GM12892 (cell line): Measurements from ENCODE around the gene TMEM221.

Experiments
- DNase-seq: peaks from one replicate; pipeline ENCODE4 v3.0.0; 2011; ENCODE audit not compliant: insufficient read length
- FAIRE-seq: peaks from 2 replicates; lab custom pipeline; 2011; peaks lifted over from hg19 to GRCh38; lab: Jason Lieb, UNC
- POLR2A ChIP-seq: IDR thresholded peaks from 2 replicates; pipeline ENCODE4 v1.6.1; 2011; ENCODE audit warnings: low read depth, low read length, control low read depth
- POLR2AphosphoS5 ChIP-seq: IDR thresholded peaks from 2 replicates; pipeline ENCODE4 v1.6.1; 2011; ENCODE audit warnings: low read depth, low read length, control low read depth
- TAF1 ChIP-seq: IDR thresholded peaks from 2 replicates; pipeline ENCODE4 v1.6.1; 2011; ENCODE audit warnings: low read depth, mild to moderate bottlenecking, control low read depth, low read length, borderline replicate concordance

Gene TMEM221

DNA sequence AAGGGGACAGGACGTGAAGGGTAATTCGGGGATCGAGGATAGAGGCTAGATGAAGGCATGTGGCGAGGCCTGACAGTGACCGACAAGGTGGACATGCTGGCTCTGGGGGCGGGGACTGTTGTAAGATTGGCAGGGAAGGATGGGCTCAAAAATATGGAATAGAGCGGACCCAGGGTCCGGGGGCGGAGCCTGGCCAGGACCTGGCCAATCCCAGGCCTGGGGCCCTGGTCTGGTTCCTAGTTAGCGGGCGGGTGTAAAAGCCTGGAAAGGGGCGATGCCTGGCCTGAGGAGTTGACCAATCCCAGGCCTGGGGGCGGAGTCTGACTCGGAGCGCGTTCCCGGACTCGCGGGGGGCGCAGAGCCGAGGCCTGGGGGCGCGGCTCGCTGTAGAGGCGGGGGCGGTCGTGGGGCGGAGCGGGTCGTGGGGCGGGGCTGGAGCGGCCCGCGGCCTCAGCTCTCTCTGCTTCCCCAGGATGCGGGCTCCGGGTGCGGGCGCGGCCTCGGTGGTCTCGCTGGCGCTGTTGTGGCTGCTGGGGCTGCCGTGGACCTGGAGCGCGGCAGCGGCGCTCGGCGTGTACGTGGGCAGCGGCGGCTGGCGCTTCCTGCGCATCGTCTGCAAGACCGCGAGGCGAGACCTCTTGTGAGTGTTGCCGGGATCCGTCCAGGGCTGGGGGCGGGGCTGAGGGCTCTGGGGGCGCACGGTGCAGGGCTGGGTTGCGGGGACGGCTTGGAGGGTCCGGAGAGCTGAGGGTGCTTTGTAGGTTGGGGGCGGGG lies 21.8 kb upstream of the TMEM221 start, which contains the start of gene SLC27A1:
TSS of gene SLC27A1 (plus strand) at position 457 of the 774 bp plus-strand sequence. CDS start at position 474, 17 bp downstream.
- FAIRE-seq, result peak; percentile 92
- peak; percentile 85 for DNase-seq
- TF ChIP-seq POLR2A (no peak; the same call in 1 of the 2 replicates), POLR2AphosphoS5 (no peak), TAF1 (no peak)

- TF ChIP-seq TAF1, result no peak
- no peak for TF ChIP-seq POLR2A
- TF ChIP-seq POLR2AphosphoS5, result no peak
- FAIRE-seq (no peak), DNase-seq (peak; percentile 67)
These were observed 21.1 kb upstream of the TMEM221 start for GRCh38 chr19:17469481-17470067.

GRCh38 chr19:17469092-17469480 lies 20.6 kb upstream of the TMEM221 start:
- TF ChIP-seq POLR2AphosphoS5, result no peak
- TF ChIP-seq POLR2A, result no peak
- TF ChIP-seq TAF1, result no peak
- FAIRE-seq, result no peak
- no peak for DNase-seq

GRCh38 chr19:17468302-17469091 lies 20.0 kb upstream of the TMEM221 start:
- DNase-seq, result no peak
- no peak for FAIRE-seq
- no peak for TF ChIP-seq POLR2AphosphoS5
- TF ChIP-seq POLR2A, result no peak
- TF ChIP-seq TAF1, result no peak

GRCh38 chr19:17467471-17468301 lies 19.2 kb upstream of the TMEM221 start:
- TF ChIP-seq POLR2AphosphoS5 (no peak), TAF1 (no peak), POLR2A (no peak)
- DNase-seq, result no peak
- no peak for FAIRE-seq

DNA sequence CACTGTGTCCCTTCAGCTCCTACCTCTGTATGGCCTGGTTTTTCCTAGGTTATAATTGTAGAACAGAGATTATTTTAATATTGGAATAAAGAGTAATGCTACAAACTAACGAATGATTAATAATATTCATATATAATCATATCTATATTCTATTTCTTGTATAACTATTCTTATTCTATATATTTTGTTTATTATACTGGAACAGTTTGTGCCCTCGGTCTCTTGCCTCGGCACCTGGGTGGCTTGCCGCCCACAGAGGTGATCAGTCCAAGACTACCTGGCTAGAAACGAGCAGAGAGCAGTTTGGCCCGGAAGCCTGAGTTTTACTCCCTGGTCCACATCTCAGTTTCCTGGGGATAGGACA lies 18.0 kb upstream of the TMEM221 start:
- no peak for FAIRE-seq
- no peak for TF ChIP-seq POLR2AphosphoS5
- TF ChIP-seq TAF1, result no peak
- no peak for TF ChIP-seq POLR2A
- no peak for DNase-seq

DNA sequence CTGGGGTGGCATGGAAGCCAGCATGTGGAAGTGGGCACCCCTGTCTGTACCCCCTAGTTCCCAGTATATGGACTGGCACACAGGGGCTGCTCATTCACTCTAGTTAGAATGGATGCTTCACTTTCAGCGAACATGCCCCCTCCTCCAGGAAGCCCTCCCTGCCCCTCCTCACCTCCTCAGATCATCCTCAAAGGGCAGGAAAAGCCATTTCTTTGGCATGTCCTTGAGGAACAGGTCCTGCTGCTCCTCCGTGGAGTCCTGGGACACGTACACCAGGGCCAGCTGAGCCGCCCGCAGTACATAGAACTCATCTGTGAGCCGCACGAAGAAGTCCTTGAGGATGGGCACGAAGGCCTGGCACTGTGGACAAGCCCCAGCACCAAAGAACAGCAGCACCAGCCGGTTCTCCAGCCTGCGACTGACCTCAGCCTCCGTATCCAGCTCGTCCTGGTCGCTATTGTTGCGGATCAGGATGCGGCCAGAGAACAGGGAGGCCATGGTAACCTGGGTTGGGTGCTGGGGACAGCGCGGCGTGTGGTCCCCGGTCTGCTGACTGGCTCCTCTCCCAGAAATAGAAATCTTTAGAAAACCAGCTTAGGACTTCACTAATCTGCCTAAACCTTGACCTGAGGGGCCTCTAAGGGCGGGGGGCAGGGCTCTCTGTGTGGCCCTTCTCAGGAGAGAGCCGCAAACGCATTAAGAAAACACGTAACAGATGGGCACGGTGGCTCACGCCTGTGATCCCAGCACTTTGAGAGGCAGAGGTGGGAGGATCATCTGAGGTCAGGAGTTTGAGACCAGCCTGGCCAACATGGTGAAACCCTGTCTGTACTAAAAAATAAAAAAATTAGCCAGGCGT lies 12.1 kb upstream of the TMEM221 start, which contains the start of gene NXNL1:
TSS of gene NXNL1 (minus strand) at position 555 of the 859 bp plus-strand sequence. CDS start at position 498, 57 bp downstream.
- TF ChIP-seq POLR2AphosphoS5, result no peak
- TF ChIP-seq TAF1, result no peak
- no peak for TF ChIP-seq POLR2A
- no peak for DNase-seq
- no peak for FAIRE-seq

DNA sequence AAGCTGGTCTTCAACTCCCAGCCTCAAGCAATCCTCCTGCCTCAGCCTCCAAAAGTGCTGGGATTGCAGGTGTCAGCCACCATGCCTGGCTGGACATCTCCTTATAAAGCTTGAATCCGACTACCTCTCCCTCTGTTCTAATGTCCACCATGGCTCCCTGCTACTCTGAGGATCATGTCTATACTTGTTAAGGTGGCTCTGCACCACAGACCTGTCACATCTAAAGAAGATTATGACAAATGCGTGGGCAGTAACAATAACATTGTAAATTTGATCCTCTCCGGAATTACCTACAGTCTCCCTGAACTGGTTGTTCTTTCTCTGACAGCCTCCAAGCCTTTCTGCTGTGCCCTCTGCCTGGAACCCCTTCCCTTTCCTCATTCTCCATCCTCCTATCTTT lies 10.5 kb upstream of the TMEM221 start:
- no peak for FAIRE-seq
- no peak for DNase-seq
- no peak for TF ChIP-seq POLR2A
- TF ChIP-seq TAF1, result no peak
- no peak for TF ChIP-seq POLR2AphosphoS5

DNA sequence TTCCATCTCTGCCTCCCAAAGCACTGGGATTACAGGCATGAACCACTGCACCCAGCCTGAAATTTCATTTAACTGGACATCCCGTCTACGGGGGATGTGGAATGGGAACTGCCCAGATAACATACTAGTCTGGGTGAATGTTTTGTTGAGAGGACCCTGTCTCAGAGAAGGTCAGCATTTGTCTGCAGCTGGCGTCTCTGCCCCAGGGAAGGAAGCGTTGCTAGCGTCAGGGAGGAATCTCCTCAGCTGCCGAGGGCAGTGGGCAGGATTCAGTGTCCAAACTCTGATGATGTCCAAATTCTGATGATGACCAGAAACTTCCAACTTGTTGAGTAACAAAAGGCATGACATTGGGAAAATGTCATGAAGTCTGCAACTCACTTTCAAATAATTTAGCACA lies 9.1 kb upstream of the TMEM221 start:
- FAIRE-seq, result no peak

GRCh38 chr19:17456127-17456526 lies 7.7 kb upstream of the TMEM221 start:
- DNase-seq (no peak), FAIRE-seq (no peak)
- TF ChIP-seq POLR2AphosphoS5 (no peak), TAF1 (no peak), POLR2A (no peak)

More for the DNA sequence above, 9.1 kb upstream of the TMEM221 start:
- DNase-seq, result no peak
- TF ChIP-seq POLR2AphosphoS5 (no peak), TAF1 (no peak), POLR2A (no peak)
